ENCODE results near the gene SDK2.

The SDK2 gene

DNA sequence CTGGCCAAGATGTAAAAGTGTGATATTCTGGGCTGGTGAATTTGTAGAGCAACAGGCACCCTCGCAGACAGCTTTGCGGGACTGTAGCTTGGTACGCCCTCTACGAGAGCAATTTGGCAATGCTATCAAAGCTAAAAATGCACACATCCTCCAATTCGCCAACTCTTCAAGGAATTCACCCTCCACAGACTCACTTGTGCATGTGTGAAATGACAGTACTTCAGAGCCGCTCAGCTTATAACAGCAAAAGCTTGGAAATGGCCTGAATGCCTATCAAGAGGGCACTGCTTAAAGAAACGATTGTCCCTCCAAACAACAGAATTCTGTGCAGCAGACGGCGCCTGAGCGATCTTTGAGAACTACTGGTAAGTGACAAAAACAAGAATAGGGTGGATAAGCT is 130.8 kb downstream of the SDK2 start:
- no peaks in the 10 kb centered on the region for H3K79me2 ChIP-seq (ENCODE audit: control insufficient read depth, low read length)
- no peak overlapping the region for H3K4me3 ChIP-seq (ENCODE audit: low read length)
- no peaks in the 10 kb centered on the region for H3K9me3 ChIP-seq (ENCODE audit: control insufficient read depth, insufficient read depth, low read length)
- TF ChIP-seq, protein P1, sequence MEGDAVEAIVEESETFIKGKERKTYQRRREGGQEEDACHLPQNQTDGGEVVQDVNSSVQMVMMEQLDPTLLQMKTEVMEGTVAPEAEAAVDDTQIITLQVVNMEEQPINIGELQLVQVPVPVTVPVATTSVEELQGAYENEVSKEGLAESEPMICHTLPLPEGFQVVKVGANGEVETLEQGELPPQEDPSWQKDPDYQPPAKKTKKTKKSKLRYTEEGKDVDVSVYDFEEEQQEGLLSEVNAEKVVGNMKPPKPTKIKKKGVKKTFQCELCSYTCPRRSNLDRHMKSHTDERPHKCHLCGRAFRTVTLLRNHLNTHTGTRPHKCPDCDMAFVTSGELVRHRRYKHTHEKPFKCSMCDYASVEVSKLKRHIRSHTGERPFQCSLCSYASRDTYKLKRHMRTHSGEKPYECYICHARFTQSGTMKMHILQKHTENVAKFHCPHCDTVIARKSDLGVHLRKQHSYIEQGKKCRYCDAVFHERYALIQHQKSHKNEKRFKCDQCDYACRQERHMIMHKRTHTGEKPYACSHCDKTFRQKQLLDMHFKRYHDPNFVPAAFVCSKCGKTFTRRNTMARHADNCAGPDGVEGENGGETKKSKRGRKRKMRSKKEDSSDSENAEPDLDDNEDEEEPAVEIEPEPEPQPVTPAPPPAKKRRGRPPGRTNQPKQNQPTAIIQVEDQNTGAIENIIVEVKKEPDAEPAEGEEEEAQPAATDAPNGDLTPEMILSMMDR (IDR thresholded peaks at IDR 0.05; ENCODE audit: low read depth, low read length, poor library complexity, severe bottlenecking) = no peak
- no peak for TF ChIP-seq EZH2phosphoT487 (IDR thresholded peaks at IDR 0.05; ENCODE audit: borderline replicate concordance, low read length)
- no peaks in the 10 kb centered on the region for H3K9me2 ChIP-seq (replicated peaks; ENCODE audit: control insufficient read depth, low read length)
- H4K20me1 ChIP-seq (ENCODE audit: control insufficient read depth, insufficient read depth, low read depth, low read length) = no peaks in the 10 kb centered on the region
- no peaks in the 10 kb centered on the region for H3K36me3 ChIP-seq (ENCODE audit: control insufficient read depth, low read length)
- H3K27me3 ChIP-seq (ENCODE audit: control insufficient read depth, low read length) = peaks cover 6% of the 10 kb centered on the region; the same call in 1 of the 2 replicates
- H3K27ac ChIP-seq (ENCODE audit: low read depth, low read length) = no peak overlapping the region
- no peak overlapping the region for H3K4me2 ChIP-seq (ENCODE audit: low read length)
- H3K4me1 ChIP-seq (ENCODE audit: control insufficient read depth, low read length) = no peaks in the 10 kb centered on the region
- H3F3A ChIP-seq (ENCODE audit: control insufficient read depth, insufficient read depth) = no peaks in the 10 kb centered on the region

DNA sequence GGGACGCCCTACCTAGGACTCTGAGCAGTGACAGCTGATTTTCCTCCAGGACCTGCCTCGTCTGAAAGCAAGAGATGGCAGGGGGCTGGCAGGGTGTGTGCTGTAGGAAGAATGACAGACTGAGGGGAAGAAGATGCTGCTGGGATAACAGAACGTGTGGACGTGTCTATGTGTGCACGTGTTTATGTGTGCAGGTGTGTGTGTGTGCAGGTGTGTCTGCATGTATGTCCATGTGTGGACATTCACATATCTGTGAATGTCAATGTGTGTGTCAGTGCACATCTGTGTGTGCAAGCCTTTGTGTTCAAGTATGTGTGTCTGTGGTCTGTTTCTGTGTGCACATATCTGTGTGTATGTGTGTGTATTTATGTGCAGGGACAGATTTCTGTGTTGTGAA is 132.5 kb downstream of the SDK2 start:
- Histone ChIP-seq H3K9me2 (replicated peaks; ENCODE audit: control insufficient read depth, low read length) (no peaks in the 10 kb centered on the region), H3K36me3 (ENCODE audit: control insufficient read depth, low read length) (no peaks in the 10 kb centered on the region), H3K4me1 (ENCODE audit: control insufficient read depth, low read length) (no peaks in the 10 kb centered on the region), H3K27me3 (ENCODE audit: control insufficient read depth, low read length) (peaks cover 6% of the 10 kb centered on the region; the same call in 1 of the 2 replicates), H4K20me1 (ENCODE audit: control insufficient read depth, insufficient read depth, low read depth, low read length) (no peaks in the 10 kb centered on the region), H3K27ac (ENCODE audit: low read depth, low read length) (no peak overlapping the region), H3K79me2 (ENCODE audit: control insufficient read depth, low read length) (no peaks in the 10 kb centered on the region), H3K9me3 (ENCODE audit: control insufficient read depth, insufficient read depth, low read length) (no peaks in the 10 kb centered on the region), H3F3A (ENCODE audit: control insufficient read depth, insufficient read depth) (no peaks in the 10 kb centered on the region), H3K4me2 (ENCODE audit: low read length) (no peak overlapping the region), H3K4me3 (ENCODE audit: low read length) (no peak overlapping the region)
- TF ChIP-seq, protein P1 (IDR thresholded peaks at IDR 0.05; ENCODE audit: low read depth, low read length, poor library complexity, severe bottlenecking) = no peak
- TF ChIP-seq EZH2phosphoT487 (IDR thresholded peaks at IDR 0.05; ENCODE audit: borderline replicate concordance, low read length) = no peak

DNA sequence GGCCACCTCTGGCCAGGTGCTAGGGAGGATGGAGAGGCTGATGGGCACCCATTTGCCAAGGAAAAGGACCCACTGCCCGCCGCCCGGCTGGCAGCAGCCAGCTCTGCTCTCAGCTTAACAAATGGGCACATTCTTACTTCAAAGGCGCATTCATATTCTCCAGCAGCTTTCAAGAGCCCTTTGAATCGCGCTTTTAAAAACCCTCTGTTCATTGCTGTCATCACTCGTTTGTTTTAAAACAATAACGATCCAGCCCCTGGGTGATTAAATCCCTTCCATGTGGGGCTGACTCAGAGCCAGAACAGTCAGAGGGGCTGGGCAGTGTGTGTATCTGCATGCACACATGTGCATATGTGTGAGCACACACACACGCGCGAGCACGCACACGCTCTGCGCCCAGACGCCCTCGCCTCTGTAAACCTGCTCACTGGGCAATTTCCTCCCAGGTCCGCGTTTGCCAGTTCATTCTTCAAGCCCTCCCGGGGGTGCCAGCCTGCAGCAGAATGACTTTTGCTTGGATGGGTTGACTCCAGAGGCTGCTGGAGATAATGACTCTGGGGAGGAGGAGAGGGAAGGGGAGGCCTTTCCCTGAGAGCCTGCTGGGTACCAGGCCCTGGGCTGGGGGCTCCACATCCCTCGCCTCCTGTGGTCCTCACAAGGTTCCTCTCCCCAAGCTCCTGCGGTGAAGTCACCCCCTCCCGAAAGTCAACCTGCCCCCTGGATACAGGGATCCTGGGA is 133.1 kb downstream of the SDK2 start:
- Histone ChIP-seq H3K4me3 (ENCODE audit: low read length) (no peak overlapping the region), H3K79me2 (ENCODE audit: control insufficient read depth, low read length) (no peaks in the 10 kb centered on the region), H3K4me1 (ENCODE audit: control insufficient read depth, low read length) (no peaks in the 10 kb centered on the region), H3K27me3 (ENCODE audit: control insufficient read depth, low read length) (peaks cover 6% of the 10 kb centered on the region; the same call in 1 of the 2 replicates), H3K36me3 (ENCODE audit: control insufficient read depth, low read length) (no peaks in the 10 kb centered on the region), H3K9me3 (ENCODE audit: control insufficient read depth, insufficient read depth, low read length) (no peaks in the 10 kb centered on the region), H3F3A (ENCODE audit: control insufficient read depth, insufficient read depth) (no peaks in the 10 kb centered on the region), H4K20me1 (ENCODE audit: control insufficient read depth, insufficient read depth, low read depth, low read length) (no peaks in the 10 kb centered on the region), H3K27ac (ENCODE audit: low read depth, low read length) (no peak overlapping the region), H3K9me2 (replicated peaks; ENCODE audit: control insufficient read depth, low read length) (no peaks in the 10 kb centered on the region), H3K4me2 (ENCODE audit: low read length) (no peak overlapping the region)
- no peak for TF ChIP-seq EZH2phosphoT487 (IDR thresholded peaks at IDR 0.05; ENCODE audit: borderline replicate concordance, low read length)
- TF ChIP-seq, protein P1 (IDR thresholded peaks at IDR 0.05; ENCODE audit: low read depth, low read length, poor library complexity, severe bottlenecking) = no peak

Measured in DOHH2 (cell line).